Measurements from ENCODE around the gene KRTAP23-1.

Gene KRTAP23-1

GRCh38 chr21:30340714-30341573, 7.5 kb downstream of the KRTAP23-1 start:
- Histone ChIP-seq H3K27ac (ENCODE audit: low read depth, low read length, severe bottlenecking) (no peak overlapping the region), H3K9me3 (ENCODE audit: control insufficient read depth, low read length) (no peaks in the 10 kb centered on the region), H3K4me1 (ENCODE audit: control insufficient read depth, insufficient read depth, low read length, poor library complexity, severe bottlenecking) (no peaks in the 10 kb centered on the region), H3K4me3 (ENCODE audit: extremely low read depth, insufficient read depth, low read length, poor library complexity, severe bottlenecking) (no peak overlapping the region), H3K36me3 (ENCODE audit: control insufficient read depth, insufficient read depth, low read length) (no peaks in the 10 kb centered on the region)
- 50% methylated on average over 1 of the region's 2 CpGs; no CpG with 5 or more reads in 1 of the 2 experiments for WGBS, 2 experiments (ENCODE audit: insufficient coverage in 2 of 2)

GRCh38 chr21:30338717-30339116, 9.7 kb downstream of the KRTAP23-1 start:
- H3K9me3 ChIP-seq (ENCODE audit: control insufficient read depth, low read length) = no peaks in the 10 kb centered on the region
- no peaks in the 10 kb centered on the region for H3K36me3 ChIP-seq (ENCODE audit: control insufficient read depth, insufficient read depth, low read length)
- no peak overlapping the region for H3K4me3 ChIP-seq (ENCODE audit: extremely low read depth, insufficient read depth, low read length, poor library complexity, severe bottlenecking)
- WGBS, 2 experiments (ENCODE audit: insufficient coverage in 2 of 2) = 93 to 100% methylated on average over 1 to 4 of the region's 4 CpGs
- H3K27ac ChIP-seq (ENCODE audit: low read depth, low read length, severe bottlenecking) = no peak overlapping the region
- no peaks in the 10 kb centered on the region for H3K4me1 ChIP-seq (ENCODE audit: control insufficient read depth, insufficient read depth, low read length, poor library complexity, severe bottlenecking)

DNA sequence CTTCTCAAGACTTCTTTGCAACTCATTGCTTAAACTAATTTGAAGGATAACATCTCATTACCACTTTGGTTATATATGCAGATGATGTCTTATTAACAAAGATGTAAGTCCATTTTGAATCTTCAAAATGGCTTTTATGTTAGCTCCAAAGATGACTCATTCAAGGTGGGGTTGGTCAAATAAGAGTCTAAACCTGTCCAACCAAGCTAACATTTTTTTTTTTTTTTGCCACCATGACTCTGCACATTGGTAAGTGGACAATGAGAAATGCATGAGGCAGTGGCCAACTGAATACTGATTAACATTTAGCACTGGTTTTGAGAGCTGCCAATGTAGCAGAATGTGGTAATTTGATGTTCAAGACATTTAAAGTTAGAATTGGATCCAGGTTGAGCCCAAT, 10.6 kb downstream of the KRTAP23-1 start:
- Histone ChIP-seq H3K4me3 (ENCODE audit: extremely low read depth, insufficient read depth, low read length, poor library complexity, severe bottlenecking) (no peak overlapping the region), H3K36me3 (ENCODE audit: control insufficient read depth, insufficient read depth, low read length) (no peaks in the 10 kb centered on the region), H3K4me1 (ENCODE audit: control insufficient read depth, insufficient read depth, low read length, poor library complexity, severe bottlenecking) (no peaks in the 10 kb centered on the region), H3K27ac (ENCODE audit: low read depth, low read length, severe bottlenecking) (no peak overlapping the region), H3K9me3 (ENCODE audit: control insufficient read depth, low read length) (no peaks in the 10 kb centered on the region)

DNA sequence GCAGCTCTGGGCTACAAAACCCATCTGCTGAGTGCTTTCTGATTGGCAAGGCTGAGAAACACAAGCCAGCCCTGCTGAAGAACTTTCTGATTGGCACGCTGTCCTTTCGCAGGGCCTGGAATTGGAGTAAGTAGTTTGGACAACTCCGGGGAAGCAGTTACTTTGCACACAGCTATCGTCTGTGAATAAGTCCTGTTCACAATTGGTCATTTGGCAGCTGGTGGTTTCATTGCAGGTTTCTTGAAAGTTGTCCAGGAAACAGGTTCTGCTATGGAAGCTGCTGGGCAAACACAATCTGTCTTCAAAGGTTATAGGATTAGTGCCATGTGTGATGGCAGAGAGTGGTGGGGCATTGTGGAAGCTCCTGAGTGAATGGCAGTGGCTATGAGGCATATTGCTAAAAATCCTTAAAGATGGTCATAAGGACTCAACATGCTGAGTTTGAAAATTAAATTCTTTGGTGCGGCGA, 11.1 kb downstream of the KRTAP23-1 start, which contains the start of gene KRTAP27-1:
TSS of gene KRTAP27-1 (minus strand) at position 419 of the 469 bp plus-strand sequence. CDS start at position 393, 26 bp downstream.
- no peaks in the 10 kb centered on the region for H3K9me3 ChIP-seq (ENCODE audit: control insufficient read depth, low read length)
- no peaks in the 10 kb centered on the region for H3K4me1 ChIP-seq (ENCODE audit: control insufficient read depth, insufficient read depth, low read length, poor library complexity, severe bottlenecking)
- H3K36me3 ChIP-seq (ENCODE audit: control insufficient read depth, insufficient read depth, low read length) = no peaks in the 10 kb centered on the region
- no peak within 1 kb of the TSS for H3K27ac ChIP-seq (ENCODE audit: low read depth, low read length, severe bottlenecking)
- WGBS, 2 experiments (ENCODE audit: insufficient coverage in 2 of 2) = 62 to 63% methylated on average over 4 of the region's 6 CpGs
- no peak within 1 kb of the TSS for H3K4me3 ChIP-seq (ENCODE audit: extremely low read depth, insufficient read depth, low read length, poor library complexity, severe bottlenecking)

- no peaks in the 10 kb centered on the region for H3K9me3 ChIP-seq (ENCODE audit: control insufficient read depth, low read length)
- no peak overlapping the region for H3K27ac ChIP-seq (ENCODE audit: low read depth, low read length, severe bottlenecking)
- no peaks in the 10 kb centered on the region for H3K36me3 ChIP-seq (ENCODE audit: control insufficient read depth, insufficient read depth, low read length)
- no peaks in the 10 kb centered on the region for H3K4me1 ChIP-seq (ENCODE audit: control insufficient read depth, insufficient read depth, low read length, poor library complexity, severe bottlenecking)
- no CpG with 5 or more reads among the region's 2 CpGs for WGBS, 2 experiments (ENCODE audit: insufficient coverage in 2 of 2)
- no peak overlapping the region for H3K4me3 ChIP-seq (ENCODE audit: extremely low read depth, insufficient read depth, low read length, poor library complexity, severe bottlenecking)
Measured at GRCh38 chr21:30336596-30336995, 11.8 kb downstream of the KRTAP23-1 start.

GRCh38 chr21:30333736-30334135, 14.7 kb downstream of the KRTAP23-1 start:
- Histone ChIP-seq H3K36me3 (ENCODE audit: control insufficient read depth, insufficient read depth, low read length) (no peaks in the 10 kb centered on the region), H3K4me1 (ENCODE audit: control insufficient read depth, insufficient read depth, low read length, poor library complexity, severe bottlenecking) (no peaks in the 10 kb centered on the region), H3K4me3 (ENCODE audit: extremely low read depth, insufficient read depth, low read length, poor library complexity, severe bottlenecking) (no peak overlapping the region), H3K9me3 (ENCODE audit: control insufficient read depth, low read length) (no peaks in the 10 kb centered on the region), H3K27ac (ENCODE audit: low read depth, low read length, severe bottlenecking) (no peak overlapping the region)
- no CpG with 5 or more reads among the region's 3 CpGs for WGBS, 2 experiments (ENCODE audit: insufficient coverage in 2 of 2)

GRCh38 chr21:30332681-30333080, 15.7 kb downstream of the KRTAP23-1 start:
- WGBS, 2 experiments (ENCODE audit: insufficient coverage in 2 of 2) = 100% methylated on average over 2 of the region's 2 CpGs; no CpG with 5 or more reads in 1 of the 2 experiments
- Histone ChIP-seq H3K9me3 (ENCODE audit: control insufficient read depth, low read length) (no peaks in the 10 kb centered on the region), H3K27ac (ENCODE audit: low read depth, low read length, severe bottlenecking) (no peak overlapping the region), H3K36me3 (ENCODE audit: control insufficient read depth, insufficient read depth, low read length) (no peaks in the 10 kb centered on the region), H3K4me3 (ENCODE audit: extremely low read depth, insufficient read depth, low read length, poor library complexity, severe bottlenecking) (no peak overlapping the region), H3K4me1 (ENCODE audit: control insufficient read depth, insufficient read depth, low read length, poor library complexity, severe bottlenecking) (no peaks in the 10 kb centered on the region)

GRCh38 chr21:30329203-30329875, 19.1 kb downstream of the KRTAP23-1 start:
- Histone ChIP-seq H3K27ac (ENCODE audit: low read depth, low read length, severe bottlenecking) (no peak overlapping the region), H3K36me3 (ENCODE audit: control insufficient read depth, insufficient read depth, low read length) (no peaks in the 10 kb centered on the region), H3K9me3 (ENCODE audit: control insufficient read depth, low read length) (no peaks in the 10 kb centered on the region), H3K4me1 (ENCODE audit: control insufficient read depth, insufficient read depth, low read length, poor library complexity, severe bottlenecking) (no peaks in the 10 kb centered on the region), H3K4me3 (ENCODE audit: extremely low read depth, insufficient read depth, low read length, poor library complexity, severe bottlenecking) (no peak overlapping the region)
- WGBS, 2 experiments (ENCODE audit: insufficient coverage in 2 of 2) = 80 to 88% methylated on average over 3 of the region's 4 CpGs

DNA sequence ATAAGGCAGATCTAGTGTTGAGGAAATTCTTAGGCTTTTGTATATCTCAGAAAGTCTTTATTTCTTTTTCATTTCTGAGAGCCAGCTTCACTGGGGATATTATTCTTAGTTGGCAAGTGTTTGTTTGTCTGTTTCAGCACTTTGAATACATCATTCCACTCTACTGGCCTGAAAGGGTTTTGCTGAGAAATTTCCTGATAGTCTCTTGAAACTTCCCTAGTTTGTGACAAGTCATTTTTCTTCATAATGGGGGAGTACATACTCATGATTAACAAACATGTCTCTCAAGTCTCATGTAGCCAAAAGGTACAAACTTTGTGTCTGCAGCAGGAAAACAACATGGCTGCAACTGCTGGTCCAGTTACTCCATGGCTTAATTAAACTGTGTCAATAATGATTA, 22.0 kb downstream of the KRTAP23-1 start:
- no peaks in the 10 kb centered on the region for H3K4me1 ChIP-seq (ENCODE audit: control insufficient read depth, insufficient read depth, low read length, poor library complexity, severe bottlenecking)
- no peaks in the 10 kb centered on the region for H3K9me3 ChIP-seq (ENCODE audit: control insufficient read depth, low read length)
- H3K4me3 ChIP-seq (ENCODE audit: extremely low read depth, insufficient read depth, low read length, poor library complexity, severe bottlenecking) = no peak overlapping the region
- H3K36me3 ChIP-seq (ENCODE audit: control insufficient read depth, insufficient read depth, low read length) = no peaks in the 10 kb centered on the region
- H3K27ac ChIP-seq (ENCODE audit: low read depth, low read length, severe bottlenecking) = no peak overlapping the region

- no peaks in the 10 kb centered on the region for H3K9me3 ChIP-seq (ENCODE audit: control insufficient read depth, low read length)
- 84% methylated on average over 2 of the region's 2 CpGs; no CpG with 5 or more reads in 1 of the 2 experiments for WGBS, 2 experiments (ENCODE audit: insufficient coverage in 2 of 2)
- H3K4me3 ChIP-seq (ENCODE audit: extremely low read depth, insufficient read depth, low read length, poor library complexity, severe bottlenecking) = no peak within 1 kb of the TSS
- H3K36me3 ChIP-seq (ENCODE audit: control insufficient read depth, insufficient read depth, low read length) = no peaks in the 10 kb centered on the region
- H3K27ac ChIP-seq (ENCODE audit: low read depth, low read length, severe bottlenecking) = no peak within 1 kb of the TSS
- H3K4me1 ChIP-seq (ENCODE audit: control insufficient read depth, insufficient read depth, low read length, poor library complexity, severe bottlenecking) = no peaks in the 10 kb centered on the region
Measured at GRCh38 chr21:30320215-30320614, 28.2 kb downstream of the KRTAP23-1 start, which contains the start of gene KRTAP26-1. Gene KRTAP26-1 (minus strand): TSS chr21:30320315. CDS start chr21:30320035, 280 bp downstream.
